ENCODE data around the gene TMEM255B.
A peak's percentile ranks its signal among the peaks of the same experiment; 100 is the strongest.

Gene TMEM255B

GRCh38 chr13:113806526-113806925 is 47.5 kb downstream of the TMEM255B start:
- no peak for DNase-seq

- DNase-seq: no peak
Observed at GRCh38 chr13:113808058-113808834, 49.2 kb downstream of the TMEM255B start.

- DNase-seq: no peak
Observed at GRCh38 chr13:113809934-113810333, 50.9 kb downstream of the TMEM255B start.

- no peak for DNase-seq
Observed at GRCh38 chr13:113810640-113811039, 51.6 kb downstream of the TMEM255B start.

- no peak for DNase-seq
Observed at GRCh38 chr13:113811081-113811928, 52.3 kb downstream of the TMEM255B start.

GRCh38 chr13:113812178-113813040 is 53.4 kb downstream of the TMEM255B start:
- no peak for DNase-seq

- no peak for DNase-seq
Observed at GRCh38 chr13:113813070-113813748, 54.2 kb downstream of the TMEM255B start.

GRCh38 chr13:113813749-113814434 is 54.9 kb downstream of the TMEM255B start:
- no peak for DNase-seq

GRCh38 chr13:113814435-113814821 is 55.4 kb downstream of the TMEM255B start:
- DNase-seq: no peak

GRCh38 chr13:113815151-113816058 is 56.4 kb downstream of the TMEM255B start:
- no peak for DNase-seq

- DNase-seq: no peak
Observed at GRCh38 chr13:113816254-113816929, 57.4 kb downstream of the TMEM255B start.

- DNase-seq: peak; percentile 71
Observed at GRCh38 chr13:113816946-113817859, 58.2 kb downstream of the TMEM255B start.

GRCh38 chr13:113817860-113818691 is 59.0 kb downstream of the TMEM255B start:
- DNase-seq: no peak

- no peak for DNase-seq
Observed at GRCh38 chr13:113818700-113819295, 59.8 kb downstream of the TMEM255B start.

GRCh38 chr13:113819341-113819730 is 60.3 kb downstream of the TMEM255B start:
- DNase-seq: no peak

GRCh38 chr13:113819731-113820715 is 61.0 kb downstream of the TMEM255B start:
- DNase-seq: no peak
